C4-2B (cell line): ENCODE measurements around the gene ADH1C.

ENCODE experiments used
- CTCF ChIP-seq: fragments of 450-650 bp; conservative IDR thresholded peaks from 2 replicates; pipeline ENCODE4 v1.5.1; 2017; ENCODE audit warnings: mild to moderate bottlenecking
- ZFX ChIP-seq: fragments of 450-650 bp; IDR thresholded peaks from 2 replicates; pipeline ENCODE4 v1.6.1; 2017

DNA sequence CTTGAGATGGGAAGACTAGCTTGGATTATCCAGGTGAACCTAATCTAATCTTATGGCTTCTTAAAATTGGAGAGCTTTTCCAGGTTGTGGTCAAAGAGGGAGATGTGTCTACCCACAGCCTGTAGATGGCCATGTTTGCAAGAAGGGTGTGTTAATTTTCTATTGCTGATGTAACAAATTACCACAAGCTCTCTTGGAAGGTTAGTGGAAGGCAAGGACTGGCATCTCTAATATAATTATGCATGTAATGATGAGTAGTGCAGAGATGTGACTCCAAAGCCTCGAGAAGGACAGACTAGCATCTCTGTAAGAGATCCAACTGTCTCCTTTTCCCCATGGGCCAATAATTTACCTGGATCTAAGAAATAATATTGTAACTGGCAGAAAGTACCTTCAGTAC is 28.2 kb downstream of the ADH1C start:
- TF ChIP-seq CTCF, result no peak
- no peak for TF ChIP-seq ZFX
